Osteoblast (primary cell): ENCODE results near the gene CEMIP2. TPM values are rescaled to one million over a fixed set of nuclear protein-coding genes. Genes with fewer than 3 reads are reported as not detected.

Experiments used
- DNase-seq: peaks from one replicate; pipeline ENCODE4 v3.0.0; 2011; ENCODE audit warnings: low spot score, mixed read lengths; ENCODE audit not compliant: insufficient read length; ENCODE audit errors: missing footprints
- H2AFZ ChIP-seq: 2 replicates; pipeline ENCODE4 v1.6.0; 2011; ENCODE audit warnings: mild to moderate bottlenecking, low read length
- H3K27ac ChIP-seq: 2 replicates; pipeline ENCODE4 v1.5.1; 2011; ENCODE audit warnings: mild to moderate bottlenecking, low read depth, low read length, moderate library complexity
- H3K27me3 ChIP-seq: 2 replicates; pipeline ENCODE4 v1.6.0; 2012; ENCODE audit warnings: mild to moderate bottlenecking, control low read depth, inconsistent platforms, low read length, moderate library complexity; ENCODE audit not compliant: insufficient read depth
- H3K36me3 ChIP-seq: 2 replicates; pipeline ENCODE4 v1.5.1; 2011; ENCODE audit warnings: mild to moderate bottlenecking, low read length, control low read depth, moderate library complexity; ENCODE audit not compliant: insufficient read depth
- H3K4me1 ChIP-seq: 2 replicates; pipeline ENCODE4 v1.5.1; 2011; ENCODE audit warnings: mild to moderate bottlenecking, low read length, control low read depth, moderate library complexity; ENCODE audit not compliant: insufficient read depth
- H3K4me2 ChIP-seq: 2 replicates; pipeline ENCODE4 v1.6.0; 2011; ENCODE audit warnings: mild to moderate bottlenecking, low read length; ENCODE audit not compliant: insufficient read depth
- H3K4me3 ChIP-seq: fragments of 200-600 bp; sonication (generic); 3 replicates; pipeline ENCODE4 v1.5.1; 2012; ENCODE audit warnings: mild to moderate bottlenecking, low read length, inconsistent platforms; ENCODE audit not compliant: insufficient read depth
- H3K79me2 ChIP-seq: 2 replicates; pipeline ENCODE4 v1.6.0; 2012; ENCODE audit warnings: mild to moderate bottlenecking, low read length, control low read depth, inconsistent platforms; ENCODE audit not compliant: insufficient read depth
- H3K9me3 ChIP-seq: 2 replicates; pipeline ENCODE4 v1.5.1; 2011; ENCODE audit warnings: low read depth, low read length, control low read depth
- H4K20me1 ChIP-seq: 2 replicates; pipeline ENCODE4 v1.6.0; 2012; ENCODE audit warnings: mild to moderate bottlenecking, low read length, control low read depth; ENCODE audit not compliant: insufficient read depth
- CTCF ChIP-seq: IDR thresholded peaks from 2 replicates; pipeline ENCODE4 v1.5.1; 2011; ENCODE audit warnings: mild to moderate bottlenecking, low read depth, low read length, moderate library complexity; ENCODE audit errors: extremely low read depth
- total RNA-seq: library from RNA; depleted of rRNA; stranded (reverse); fragments of >200 nt; gene quantifications from 2 replicates; pipeline ENCODE4 v1.2.3, GENCODE V29; 2012

The CEMIP2 gene
- total RNA-seq, 1 donor, result 66.2 TPM

- Histone ChIP-seq H3K4me2 (no peak overlapping the region), H3K4me1 (no peaks in the 10 kb centered on the region), H3K27ac (no peak overlapping the region), H4K20me1 (no peaks in the 10 kb centered on the region), H2AFZ (no peak overlapping the region), H3K27me3 (no peaks in the 10 kb centered on the region), H3K79me2 (no peaks in the 10 kb centered on the region), H3K4me3 (no peak overlapping the region), H3K9me3 (no peaks in the 10 kb centered on the region), H3K36me3 (no peaks in the 10 kb centered on the region)
- no peak for TF ChIP-seq CTCF
- no peak for DNase-seq
Observed at GRCh38 chr9:71637375-71637774, 130.9 kb downstream of the CEMIP2 start.

GRCh38 chr9:71636143-71636839 is 132.0 kb downstream of the CEMIP2 start:
- no peaks in the 10 kb centered on the region for H4K20me1 ChIP-seq
- H2AFZ ChIP-seq, result no peak overlapping the region
- H3K4me1 ChIP-seq, result no peaks in the 10 kb centered on the region
- no peaks in the 10 kb centered on the region for H3K27me3 ChIP-seq
- H3K4me3 ChIP-seq, result no peak overlapping the region
- no peaks in the 10 kb centered on the region for H3K9me3 ChIP-seq
- no peaks in the 10 kb centered on the region for H3K79me2 ChIP-seq
- no peaks in the 10 kb centered on the region for H3K36me3 ChIP-seq
- DNase-seq, result no peak
- no peak overlapping the region for H3K27ac ChIP-seq
- no peak overlapping the region for H3K4me2 ChIP-seq
- TF ChIP-seq CTCF, result no peak

- H3K79me2 ChIP-seq, result no peaks in the 10 kb centered on the region
- no peak overlapping the region for H3K4me2 ChIP-seq
- H3K27me3 ChIP-seq, result no peaks in the 10 kb centered on the region
- DNase-seq, result no peak
- no peaks in the 10 kb centered on the region for H3K4me1 ChIP-seq
- no peaks in the 10 kb centered on the region for H4K20me1 ChIP-seq
- H3K9me3 ChIP-seq, result no peaks in the 10 kb centered on the region
- peak; percentile 5 for TF ChIP-seq CTCF
- no peaks in the 10 kb centered on the region for H3K36me3 ChIP-seq
- no peak overlapping the region for H3K4me3 ChIP-seq
- no peak overlapping the region for H2AFZ ChIP-seq
- H3K27ac ChIP-seq, result no peak overlapping the region
Observed at GRCh38 chr9:71634752-71635151, 133.6 kb downstream of the CEMIP2 start.

Other genes with a start within 250 kb of the CEMIP2 start
- 21.4 and 21.8 TPM in 2 replicates for gene ABHD17B, start 142.7 kb upstream of the CEMIP2 start, total RNA-seq
- 11.2 and 12.1 TPM in 2 replicates for gene C9orf85, start 143.1 kb upstream of the CEMIP2 start, total RNA-seq